A204.1 (cell line): ENCODE measurements around the gene CAMK1D.
"Not testable (repeated sequence)": the region's sequence is repeated elsewhere in the genome, so short reads cannot be mapped to it uniquely, and the experiment has no call there.

Experiments
- FAIRE-seq: peaks from 2 replicates; lab custom pipeline; 2012; peaks lifted over from hg19 to GRCh38; lab: Jason Lieb, UNC

Gene CAMK1D

DNA sequence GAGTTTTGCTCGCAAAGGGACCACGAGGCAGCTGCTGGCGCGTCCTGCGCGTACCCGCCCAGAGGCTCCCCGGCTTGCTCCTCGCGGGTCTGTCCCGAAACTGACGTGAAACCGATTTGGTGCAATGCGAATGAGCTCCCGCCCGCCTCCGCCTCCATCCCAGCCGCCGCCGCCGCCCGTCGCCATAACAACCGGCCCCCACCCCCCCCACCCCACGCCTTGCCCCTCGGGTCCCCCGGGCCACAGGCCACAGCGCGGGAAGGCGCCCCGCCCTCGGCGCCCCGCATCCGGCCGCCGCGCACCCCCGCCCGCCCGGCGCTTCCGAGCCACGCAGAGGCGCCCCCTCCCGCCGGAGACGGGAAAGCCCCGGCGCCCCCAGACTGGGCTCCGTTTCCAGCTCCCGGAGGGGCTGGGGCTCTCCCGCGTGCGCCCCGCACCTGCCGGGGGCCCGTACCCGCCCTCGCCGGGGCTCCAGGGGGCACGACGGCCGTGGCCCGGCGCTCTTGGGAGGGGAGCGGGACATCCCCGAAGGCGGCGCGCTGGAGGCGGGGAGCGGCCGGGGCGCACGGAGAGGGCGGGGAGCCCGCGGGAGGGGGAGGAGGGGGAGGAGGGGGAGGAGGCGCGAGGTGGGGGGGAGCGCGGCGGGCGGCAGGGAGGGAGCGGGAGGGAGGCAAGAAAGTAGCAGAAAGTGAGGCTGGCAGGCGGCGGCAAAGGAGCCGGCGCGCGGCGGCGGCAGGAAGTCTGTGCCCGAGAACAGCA lies at the start of gene CAMK1D:
CAMK1D (plus strand) TSS at position 678 of the 759 bp plus-strand sequence.
- FAIRE-seq: no peak

GRCh38 chr10:12301036-12301435 lies 48.3 kb upstream of the CAMK1D start:
- not testable (repeated sequence) for FAIRE-seq

DNA sequence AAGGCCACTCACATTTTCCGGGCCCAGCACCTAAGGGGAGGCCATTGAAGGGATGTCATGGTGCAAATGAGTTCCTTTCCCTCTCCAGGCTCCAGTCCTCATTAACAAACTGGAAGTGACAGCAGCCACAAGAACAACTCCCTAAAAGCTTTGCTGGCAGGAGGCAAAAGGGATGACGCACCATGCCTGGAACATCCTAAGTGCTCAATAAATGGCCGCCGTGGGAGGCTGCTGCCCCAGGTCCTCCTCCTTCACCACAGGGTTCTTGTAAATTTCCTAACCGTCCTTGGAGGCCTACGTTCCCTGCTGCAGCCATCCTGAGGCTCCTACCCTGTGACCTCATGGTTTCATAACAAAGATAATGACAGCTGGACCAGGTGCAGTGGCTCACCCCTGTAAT lies 41.3 kb upstream of the CAMK1D start:
- no peak for FAIRE-seq

DNA sequence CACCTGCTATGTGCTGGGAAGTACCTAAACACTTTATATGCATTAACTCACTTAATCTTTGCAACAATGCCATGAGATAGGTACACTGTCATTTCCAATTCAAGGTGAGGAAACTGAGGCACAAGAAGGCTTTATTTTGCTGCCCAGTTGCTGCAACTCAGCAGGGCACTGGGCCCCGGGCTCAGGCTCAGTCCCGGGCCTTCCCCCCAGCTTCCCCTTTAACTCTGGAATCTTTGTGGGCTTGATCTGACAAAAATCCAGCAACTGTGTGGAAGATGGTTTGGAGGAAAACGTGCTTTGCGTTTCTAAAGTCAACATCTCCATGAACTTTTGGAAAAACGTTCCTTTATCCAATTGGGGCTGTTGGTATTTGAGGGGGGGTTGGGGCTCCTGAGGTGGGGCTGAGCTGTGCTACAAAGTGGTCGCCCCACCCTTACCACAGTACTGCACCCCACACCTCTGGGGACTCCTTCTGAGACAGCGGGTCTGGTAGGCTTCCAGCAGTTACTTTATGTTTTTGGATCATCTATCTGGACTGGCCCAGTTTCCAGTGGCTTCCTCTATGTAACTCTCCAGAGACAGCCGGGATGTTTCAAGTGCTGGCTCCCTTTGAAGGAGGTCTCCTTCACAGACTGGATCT lies 40.5 kb upstream of the CAMK1D start:
- no peak for FAIRE-seq

- not testable (repeated sequence) for FAIRE-seq
These were observed 39.6 kb upstream of the CAMK1D start for GRCh38 chr10:12309783-12310182.

DNA sequence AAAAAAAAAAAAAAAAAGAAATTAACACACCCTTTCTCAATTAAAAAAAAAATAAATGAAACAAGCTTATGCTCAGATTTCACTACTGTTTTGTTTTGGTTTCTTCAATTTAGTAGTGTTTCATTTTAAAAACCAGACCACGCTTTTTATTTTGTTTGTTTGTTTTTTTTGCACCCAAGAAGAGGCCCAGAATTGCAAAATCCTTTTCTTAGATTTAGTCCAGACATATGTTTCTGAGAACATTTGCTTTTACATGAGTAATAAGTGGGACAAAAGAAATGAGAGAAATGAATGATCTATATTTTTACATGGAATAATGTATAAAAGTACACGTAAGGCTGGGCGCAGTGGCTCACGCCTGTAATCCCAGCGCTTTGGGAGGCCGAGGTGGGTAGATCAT lies 34.5 kb upstream of the CAMK1D start:
- no peak for FAIRE-seq

- FAIRE-seq: no peak
These were observed 30.3 kb upstream of the CAMK1D start for GRCh38 chr10:12319076-12319475.

- no peak for FAIRE-seq
These were observed 28.5 kb upstream of the CAMK1D start for GRCh38 chr10:12320892-12321291.

DNA sequence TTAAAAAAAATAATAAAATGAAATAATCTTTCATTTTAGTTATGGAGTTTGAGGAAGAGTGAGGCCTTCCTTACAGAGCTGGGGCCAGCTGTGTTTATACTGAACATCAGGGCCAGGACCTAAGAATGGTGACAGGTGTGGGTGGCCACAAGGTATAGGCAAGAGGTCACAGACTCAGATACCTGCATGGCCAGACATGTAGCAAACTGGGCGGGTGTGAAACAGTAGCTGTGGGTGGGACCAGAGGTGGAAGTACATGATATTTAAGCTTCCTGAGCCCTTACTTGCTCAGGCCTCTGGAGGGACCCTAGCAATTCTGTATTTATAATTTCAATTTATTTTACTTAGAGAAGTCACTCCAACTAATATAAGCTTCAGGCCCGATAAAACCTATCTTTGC lies 27.7 kb upstream of the CAMK1D start:
- no peak for FAIRE-seq

DNA sequence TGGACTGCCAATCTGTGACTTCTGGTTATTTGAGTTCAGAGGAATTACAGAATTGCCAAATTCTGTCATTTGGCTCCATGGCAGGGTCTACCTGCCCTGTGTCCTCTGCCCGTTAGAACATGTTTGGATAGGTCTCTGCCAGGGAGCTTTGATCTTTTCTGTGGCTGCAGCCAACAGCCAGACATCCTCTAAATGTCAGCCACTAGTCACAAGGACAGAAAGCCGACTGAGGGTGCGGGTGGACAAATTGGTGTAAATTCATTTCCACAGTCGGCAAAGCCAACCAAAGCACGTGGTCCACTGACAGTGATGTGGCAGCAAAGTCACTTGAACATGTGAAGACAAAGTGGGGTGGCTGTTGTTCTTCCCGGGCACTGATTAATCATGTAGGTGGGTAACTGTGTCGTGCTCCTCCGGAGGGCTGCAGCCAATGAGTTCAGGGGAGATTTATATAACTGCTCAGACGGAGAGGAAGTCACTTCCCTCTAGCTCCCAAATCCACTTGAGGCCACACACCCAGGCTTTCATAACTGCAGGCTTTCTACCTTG lies 26.7 kb upstream of the CAMK1D start:
- no peak for FAIRE-seq

DNA sequence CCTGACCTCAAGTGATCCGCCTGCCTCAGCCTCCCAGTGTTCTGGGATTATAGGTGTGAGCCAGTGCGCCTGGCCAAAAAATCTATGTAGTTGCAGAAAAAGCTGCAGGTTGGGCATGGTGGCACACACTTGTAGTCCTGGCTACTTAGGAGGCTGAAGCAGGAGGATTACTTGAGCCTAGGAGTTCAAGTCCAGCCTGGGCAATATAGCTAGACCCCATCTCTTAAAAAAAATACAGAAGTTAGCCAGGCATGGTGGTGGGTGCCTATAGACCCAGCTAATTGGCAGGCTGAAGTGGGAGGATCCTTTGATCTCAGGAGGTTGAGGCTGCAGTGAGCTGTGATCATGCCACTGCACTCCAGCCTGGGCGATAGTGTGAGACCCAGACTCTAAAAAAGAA lies 24.8 kb upstream of the CAMK1D start:
- no peak for FAIRE-seq

DNA sequence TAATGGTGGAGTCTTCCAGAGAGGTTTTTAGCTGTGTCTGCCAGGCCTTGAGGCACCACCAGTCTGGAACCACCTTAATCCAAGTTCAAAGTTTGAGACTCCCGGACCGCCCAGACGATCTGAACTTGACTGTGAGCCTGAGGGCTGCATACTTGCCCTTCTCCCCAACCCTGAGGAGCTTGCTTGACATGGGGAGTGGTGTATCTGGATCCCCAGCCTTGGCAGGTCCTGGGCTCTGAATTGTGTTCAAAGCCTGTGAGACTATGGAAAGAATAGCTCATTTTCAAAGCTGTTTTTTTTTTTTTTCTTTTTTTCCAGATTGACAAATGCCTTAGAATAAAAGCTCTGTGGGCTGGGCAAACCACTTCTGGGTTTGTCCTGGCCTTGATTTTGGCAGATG lies 22.3 kb upstream of the CAMK1D start:
- no peak for FAIRE-seq

GRCh38 chr10:12327476-12327875 lies 21.9 kb upstream of the CAMK1D start:
- no peak for FAIRE-seq

GRCh38 chr10:12328312-12328711 lies 21.0 kb upstream of the CAMK1D start:
- FAIRE-seq: not testable (repeated sequence)

- no peak for FAIRE-seq
These were observed 16.6 kb upstream of the CAMK1D start for GRCh38 chr10:12332572-12333379.

- no peak for FAIRE-seq
These were observed 15.8 kb upstream of the CAMK1D start for GRCh38 chr10:12333380-12334185.

GRCh38 chr10:12334186-12334530 lies 15.2 kb upstream of the CAMK1D start:
- FAIRE-seq: no peak

- FAIRE-seq: not testable (repeated sequence)
These were observed 14.2 kb upstream of the CAMK1D start for GRCh38 chr10:12335169-12335568.

DNA sequence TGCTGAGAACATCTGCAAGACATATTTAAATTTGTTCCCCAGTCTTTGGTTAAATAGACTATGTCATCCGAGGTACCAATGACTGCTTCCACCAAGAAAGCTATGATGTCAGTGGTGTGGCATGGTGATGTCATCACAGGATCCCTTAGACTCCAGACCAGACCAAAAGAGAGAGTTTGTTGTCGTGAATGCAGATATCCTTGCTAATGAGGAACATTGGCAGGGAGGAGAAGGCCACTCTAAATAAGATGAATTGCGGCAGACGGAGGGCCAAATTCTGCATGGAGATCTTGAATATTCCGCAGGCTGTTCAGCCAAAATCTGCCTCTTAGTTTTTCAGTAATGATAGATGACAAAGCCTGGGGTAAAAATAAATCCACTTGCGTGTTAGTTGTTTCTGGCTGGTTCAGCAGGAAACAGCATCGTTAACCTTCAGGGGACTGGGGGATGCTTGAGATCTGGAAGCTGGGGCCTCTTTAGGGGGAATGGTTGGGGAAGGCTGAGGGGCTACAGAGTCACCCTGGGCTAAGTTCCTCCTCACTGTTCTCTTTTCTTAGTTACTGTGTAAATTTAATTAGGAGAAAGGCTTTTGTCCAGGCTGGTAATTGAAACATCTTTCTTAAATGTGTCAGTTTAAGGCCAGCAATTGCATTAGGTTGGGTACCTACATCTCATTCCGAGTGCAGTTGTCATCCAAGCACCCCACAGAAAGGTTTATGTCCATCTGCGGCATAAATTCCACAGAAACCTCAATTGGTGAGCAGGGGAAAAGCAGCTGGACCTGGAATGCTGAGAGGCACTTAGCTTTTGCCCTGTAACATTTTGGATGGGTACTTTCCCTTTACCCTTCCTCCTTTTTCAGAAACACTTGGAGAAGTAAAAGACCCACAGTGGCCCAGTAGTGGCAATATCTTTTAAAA lies 11.6 kb upstream of the CAMK1D start:
- no peak for FAIRE-seq

DNA sequence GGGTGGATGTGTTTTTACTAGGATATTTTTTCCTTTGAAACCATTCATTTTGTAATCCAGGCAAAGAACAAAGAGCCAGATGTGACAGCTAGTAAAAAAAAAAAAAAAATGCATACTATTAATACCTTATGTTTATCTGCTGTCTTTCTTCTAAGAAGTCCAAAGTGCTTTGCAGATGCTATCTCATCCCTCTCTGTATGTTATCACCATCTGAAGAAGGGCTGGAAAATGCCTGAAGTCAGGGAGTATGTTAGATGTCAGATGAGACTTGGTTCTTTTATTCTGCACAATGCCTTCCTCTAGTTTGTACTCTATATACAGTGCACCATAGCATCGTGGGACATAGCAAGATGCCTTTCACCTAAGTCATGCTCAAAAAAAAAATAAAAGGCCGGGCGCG lies 10.4 kb upstream of the CAMK1D start:
- no peak for FAIRE-seq

GRCh38 chr10:12340371-12340770 lies 9.0 kb upstream of the CAMK1D start:
- FAIRE-seq: no peak
